Mammary epithelial cell (primary cell): Measurements from ENCODE around the gene OTOF.

Experiments used
- EZH2 ChIP-seq: IDR thresholded peaks from 2 replicates; pipeline ENCODE4 v1.6.1; 2012; ENCODE audit warnings: low read length, inconsistent platforms, borderline replicate concordance
- TF ChIP-seq, protein P1 (sequence below), 2 donors: IDR thresholded peaks in 1 of 2; conservative IDR thresholded peaks in 1 of 2; 2 replicates each; pipeline ENCODE4 v1.5.1; 2011 to 2012; ENCODE audit warnings: inconsistent platforms in 2 of 2, low read length in 2 of 2, mild to moderate bottlenecking in 2 of 2, control low read depth in 1 of 2, low read depth in 1 of 2; ENCODE audit not compliant: insufficient read depth in 1 of 2; ENCODE audit errors: extremely low read depth in 1 of 2

DNA sequence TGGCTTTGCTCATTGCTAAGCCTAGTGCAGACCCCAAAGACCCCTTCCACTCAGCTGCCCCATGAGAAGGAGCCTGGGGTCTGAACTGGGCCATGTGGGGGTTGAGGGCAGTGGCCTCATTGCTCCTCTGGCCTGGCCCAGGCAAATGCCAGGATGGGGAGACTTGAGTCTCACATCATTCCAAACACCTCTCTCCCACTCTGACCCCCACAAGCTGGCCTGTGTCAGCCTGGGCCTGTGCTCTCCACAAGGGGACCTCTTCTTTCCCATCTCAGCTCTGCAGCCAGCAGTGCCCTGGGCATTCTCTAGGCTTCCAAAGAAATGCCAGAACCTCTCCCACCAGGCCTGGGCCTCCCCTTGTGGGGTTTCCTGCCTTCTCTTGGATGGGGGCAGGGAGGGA lies 45.8 kb upstream of the OTOF start:
- TF ChIP-seq, protein P1, sequence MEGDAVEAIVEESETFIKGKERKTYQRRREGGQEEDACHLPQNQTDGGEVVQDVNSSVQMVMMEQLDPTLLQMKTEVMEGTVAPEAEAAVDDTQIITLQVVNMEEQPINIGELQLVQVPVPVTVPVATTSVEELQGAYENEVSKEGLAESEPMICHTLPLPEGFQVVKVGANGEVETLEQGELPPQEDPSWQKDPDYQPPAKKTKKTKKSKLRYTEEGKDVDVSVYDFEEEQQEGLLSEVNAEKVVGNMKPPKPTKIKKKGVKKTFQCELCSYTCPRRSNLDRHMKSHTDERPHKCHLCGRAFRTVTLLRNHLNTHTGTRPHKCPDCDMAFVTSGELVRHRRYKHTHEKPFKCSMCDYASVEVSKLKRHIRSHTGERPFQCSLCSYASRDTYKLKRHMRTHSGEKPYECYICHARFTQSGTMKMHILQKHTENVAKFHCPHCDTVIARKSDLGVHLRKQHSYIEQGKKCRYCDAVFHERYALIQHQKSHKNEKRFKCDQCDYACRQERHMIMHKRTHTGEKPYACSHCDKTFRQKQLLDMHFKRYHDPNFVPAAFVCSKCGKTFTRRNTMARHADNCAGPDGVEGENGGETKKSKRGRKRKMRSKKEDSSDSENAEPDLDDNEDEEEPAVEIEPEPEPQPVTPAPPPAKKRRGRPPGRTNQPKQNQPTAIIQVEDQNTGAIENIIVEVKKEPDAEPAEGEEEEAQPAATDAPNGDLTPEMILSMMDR (conservative IDR thresholded peaks at IDR 0.05 in 1 of 2, IDR thresholded peaks at IDR 0.05 in 1 of 2; ENCODE audit: extremely low read depth in 1 of 2, insufficient read depth in 1 of 2, low read depth in 1 of 2, low read length in 2 of 2): no peak
- no peak for TF ChIP-seq EZH2
